ENCODE measurements around the gene GGN. TPM values are rescaled to one million over a fixed set of nuclear protein-coding genes. Genes with fewer than 3 reads are reported as not detected.
A peak's percentile ranks its signal among the peaks of the same experiment; 100 is the strongest.
"Not testable (repeated sequence)": the region's sequence is repeated elsewhere in the genome, so short reads cannot be mapped to it uniquely, and the experiment has no call there.

GGN gene, protein sequence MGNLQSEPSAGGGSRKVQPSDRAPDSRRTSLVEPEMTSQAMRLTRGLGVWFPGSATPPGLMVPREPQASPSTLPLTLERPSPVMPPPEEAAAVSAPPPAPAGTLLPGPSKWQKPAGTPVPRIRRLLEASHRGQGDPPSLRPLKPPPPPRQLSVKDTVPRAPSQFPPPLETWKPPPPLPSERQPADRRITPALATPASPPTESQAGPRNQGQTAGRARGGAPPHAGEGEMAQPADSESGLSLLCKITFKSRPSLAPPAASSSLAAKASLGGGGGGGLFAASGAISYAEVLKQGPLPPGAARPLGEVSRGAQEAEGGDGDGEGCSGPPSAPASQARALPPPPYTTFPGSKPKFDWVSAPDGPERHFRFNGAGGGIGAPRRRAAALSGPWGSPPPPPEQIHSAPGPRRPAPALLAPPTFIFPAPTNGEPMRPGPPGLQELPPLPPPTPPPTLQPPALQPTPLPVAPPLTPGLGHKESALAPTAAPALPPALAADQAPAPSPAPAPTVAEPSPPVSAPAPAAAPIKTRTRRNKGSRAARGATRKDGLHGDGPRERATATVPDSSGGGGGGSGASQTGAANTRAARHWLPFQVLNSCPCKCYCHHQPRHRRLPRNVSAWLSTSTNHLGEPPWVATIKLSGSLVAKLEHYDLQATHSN
- total RNA-seq (2014; rRNA removed; shearing (Covaris generic)) = not detected in 2 replicates

DNA sequence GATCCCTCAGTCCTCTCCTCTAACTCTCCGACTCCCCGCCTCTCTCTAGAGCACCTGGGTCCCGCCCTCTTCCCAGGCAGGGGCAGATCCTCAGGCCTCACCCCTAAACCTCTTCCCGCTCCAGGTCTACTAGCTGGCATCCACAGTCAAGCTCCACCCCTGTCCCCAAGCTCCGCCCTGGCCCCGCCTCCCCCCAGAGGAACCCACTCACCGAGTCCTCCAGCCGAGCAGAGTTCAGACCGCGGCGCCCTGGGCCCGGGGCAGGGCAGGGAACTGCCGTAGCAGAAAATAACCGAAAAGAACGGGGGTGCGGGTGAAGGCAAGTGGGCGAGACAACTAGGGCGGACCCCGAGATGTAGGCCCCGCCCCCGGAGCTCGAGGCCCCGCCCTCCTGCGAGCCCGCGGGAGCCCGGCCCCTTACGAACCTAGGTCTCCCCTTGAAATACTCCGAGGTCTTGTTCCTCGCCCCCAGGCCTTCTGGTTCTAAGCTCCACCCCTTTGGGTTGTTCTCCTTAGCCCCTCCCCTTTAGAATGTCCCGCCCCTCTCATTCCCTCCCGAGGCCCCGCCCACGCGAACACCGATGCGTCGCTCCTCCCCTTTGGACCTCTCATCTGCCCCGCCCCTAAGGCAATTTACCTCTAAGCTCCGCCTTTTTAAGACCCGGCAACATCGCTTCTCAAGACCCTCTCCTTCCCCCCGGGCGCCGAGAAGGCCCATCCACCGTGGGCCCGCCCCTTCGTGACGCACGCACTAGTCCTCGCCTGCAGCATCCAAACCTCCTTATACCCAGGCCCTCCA, at the start of gene GGN:
Gene GGN (minus strand): TSS at position 485 of the 799 bp plus-strand sequence. CDS start 773 bp downstream, outside the sequence.
- peak; percentile 92 for DNase-seq (ENCODE audit: low read depth)

DNA sequence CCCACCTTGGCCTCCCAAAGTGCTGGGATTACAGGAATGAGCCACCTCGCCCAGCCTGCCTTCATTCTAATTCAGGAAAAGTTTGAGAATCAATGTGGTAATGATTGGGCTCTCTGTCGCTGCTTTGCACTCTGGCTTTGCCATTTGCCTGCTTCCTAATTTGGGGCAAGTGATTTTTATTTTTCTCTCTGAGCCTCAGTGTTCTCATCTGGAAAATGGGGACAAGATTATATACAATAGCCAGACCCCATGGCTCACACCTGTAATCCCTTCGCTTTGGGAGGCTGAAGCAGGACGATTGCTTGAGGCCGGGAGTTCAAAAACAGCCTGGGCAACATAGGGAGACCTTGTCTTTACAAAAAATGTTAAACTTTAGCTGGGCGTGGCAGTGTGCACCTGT, 49.5 kb upstream of the GGN start:
- DNase-seq (ENCODE audit: low read depth) = no peak

DNA sequence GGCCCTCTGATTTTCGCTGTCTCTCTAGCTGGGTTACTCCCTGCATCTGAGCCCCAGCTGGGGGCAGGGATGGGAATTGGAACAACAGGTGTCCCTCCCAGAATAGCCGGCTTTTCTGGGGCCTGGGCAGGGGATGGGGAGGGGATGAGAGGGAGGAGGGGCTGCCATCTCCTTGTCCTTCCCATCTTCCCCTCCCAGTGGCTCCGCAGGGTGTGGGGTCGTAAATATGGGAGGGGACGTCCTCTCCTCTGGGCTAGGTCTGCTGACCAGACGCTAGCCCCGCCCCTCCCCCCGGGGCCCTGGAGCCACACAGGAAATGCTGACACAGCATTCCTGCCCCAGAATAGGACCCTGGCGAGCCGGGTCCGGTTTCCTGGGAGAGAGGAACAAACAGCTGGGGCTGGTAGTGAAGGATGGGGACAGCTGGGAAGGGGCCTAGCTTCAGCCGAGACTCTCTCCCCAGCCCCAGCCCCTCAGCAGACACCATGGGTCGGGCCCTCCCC, 46.8 kb upstream of the GGN start:
- DNase-seq (ENCODE audit: low read depth) = no peak

DNA sequence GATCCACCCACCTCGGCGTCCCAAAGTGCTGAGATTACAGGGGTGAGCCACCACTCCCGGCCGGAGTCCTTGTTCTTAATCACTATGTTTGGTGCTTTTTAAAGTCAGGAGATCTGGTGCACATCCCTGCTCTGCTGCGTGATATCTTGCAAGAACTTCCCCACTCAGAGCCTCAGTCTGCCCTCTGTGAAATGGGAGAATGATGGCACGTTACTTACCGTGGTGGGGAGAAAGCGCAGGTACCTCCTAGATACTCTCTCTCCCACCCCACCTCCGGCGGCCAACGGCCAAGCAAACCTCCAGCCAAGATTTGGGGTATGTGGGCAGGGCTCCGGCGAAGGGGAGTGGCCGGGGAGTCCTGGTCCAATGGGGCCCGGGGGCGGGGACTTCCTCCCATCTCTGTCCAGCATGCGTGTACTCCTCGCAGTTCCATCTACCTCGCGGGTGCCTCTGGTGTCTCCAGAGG, 45.5 kb upstream of the GGN start, which contains the start of gene RYR1:
Gene RYR1 (plus strand): TSS at position 424 of the 466 bp plus-strand sequence. CDS start 139 bp downstream, outside the sequence.
- DNase-seq (ENCODE audit: low read depth) = peak; percentile 77

DNA sequence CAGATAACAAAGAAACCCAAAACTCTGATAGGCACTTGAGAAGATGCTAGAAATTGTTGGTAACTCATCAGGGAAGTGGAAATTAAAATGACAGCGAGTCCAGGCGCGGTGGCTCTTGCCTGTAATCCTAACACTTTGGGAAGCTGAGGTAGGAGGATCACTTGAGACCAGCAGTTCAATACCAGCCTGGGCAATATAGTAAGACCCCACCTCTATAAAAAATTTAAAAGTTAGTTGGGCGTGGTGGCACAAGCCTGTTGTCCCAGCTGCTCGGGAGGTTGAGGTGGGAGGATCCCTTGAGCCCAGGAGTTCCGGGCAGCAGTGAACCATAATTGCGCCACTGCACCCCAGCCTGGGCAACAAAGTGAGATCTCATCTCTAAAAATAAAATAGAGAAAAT, 43.1 kb upstream of the GGN start:
- DNase-seq (ENCODE audit: low read depth) = no peak

DNA sequence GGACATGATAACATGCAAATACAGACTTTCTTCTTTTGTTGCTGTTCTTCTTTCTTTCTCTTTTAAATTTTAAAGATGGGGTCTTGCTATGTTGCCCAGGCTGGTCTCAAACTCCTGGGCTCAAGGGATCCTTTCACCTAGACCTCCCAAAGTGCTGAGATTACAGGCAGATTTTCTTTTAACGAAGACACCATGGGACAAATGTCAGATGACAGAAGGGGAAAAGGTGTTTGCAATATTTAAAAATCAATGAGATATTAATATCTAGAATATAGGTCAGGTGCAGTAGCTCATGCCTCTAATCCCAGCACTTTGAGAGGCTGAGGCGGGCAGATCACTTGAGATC, 42.0 kb upstream of the GGN start:
- DNase-seq (ENCODE audit: low read depth) = no peak

DNA sequence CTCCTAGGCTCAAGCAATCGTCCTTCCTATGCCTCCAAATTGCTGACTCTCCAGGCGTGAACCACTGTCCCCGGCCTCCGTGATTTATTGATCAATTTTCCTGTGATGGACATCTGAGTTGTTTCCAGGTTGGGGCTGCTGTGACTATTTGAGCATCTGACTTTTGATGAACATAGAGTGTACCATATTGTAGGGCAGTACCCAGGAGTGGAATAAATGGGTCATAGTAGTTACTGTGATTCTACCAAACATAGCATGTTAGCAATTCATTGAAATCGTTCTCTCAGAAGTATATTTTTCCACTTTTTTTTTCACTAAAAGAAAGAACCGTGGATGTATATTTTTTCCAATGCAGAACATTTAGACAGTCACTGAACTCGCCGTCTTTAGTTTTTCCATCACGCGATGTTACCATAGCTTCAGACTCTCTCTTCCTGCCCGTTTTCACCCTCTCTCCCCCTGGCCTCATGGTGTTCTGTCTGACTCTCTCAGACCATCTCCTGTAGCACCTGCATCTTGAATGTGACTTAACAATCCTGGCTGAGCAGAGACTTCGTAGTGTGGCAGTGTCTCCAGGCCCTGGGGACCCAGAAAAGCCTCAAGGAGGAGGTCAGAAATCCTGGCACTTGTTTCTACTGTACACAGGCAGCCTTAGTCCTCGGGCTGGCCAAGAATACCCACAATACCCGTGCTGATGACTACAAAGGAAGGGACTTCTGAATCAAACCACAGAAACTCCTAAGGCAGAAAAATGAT, 41.4 kb upstream of the GGN start:
- DNase-seq (ENCODE audit: low read depth) = no peak

DNA sequence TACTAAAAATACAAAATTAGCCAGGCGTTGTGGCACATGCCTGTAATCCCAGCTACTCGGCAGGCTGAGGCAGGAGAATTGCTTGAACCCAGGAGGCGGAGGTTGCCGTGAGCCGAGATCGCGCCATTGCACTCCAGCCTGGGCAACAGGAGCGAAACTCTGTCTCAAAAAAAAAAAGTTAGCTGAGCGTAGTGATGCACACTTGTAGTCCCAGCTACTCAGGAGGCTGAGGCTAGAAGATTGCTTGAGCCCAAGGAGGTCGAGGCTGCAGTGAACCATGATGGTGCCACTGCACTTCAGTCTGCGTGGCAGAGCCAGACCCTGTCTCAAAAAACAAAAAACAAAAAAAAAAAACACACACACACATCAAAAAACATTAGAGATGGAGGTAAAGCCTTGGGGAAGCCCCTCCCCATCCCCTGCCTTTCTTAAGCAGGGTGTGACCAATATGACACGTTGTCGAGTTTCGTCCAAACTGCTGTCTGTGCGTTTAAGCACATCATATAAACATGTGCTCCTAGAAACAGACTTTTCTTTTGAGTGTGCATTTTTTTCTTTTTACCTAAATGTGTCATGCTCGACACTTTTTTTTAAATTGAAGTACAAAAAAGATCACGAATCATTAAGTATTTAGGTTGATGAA, 39.3 kb upstream of the GGN start:
- not testable (repeated sequence) for DNase-seq (ENCODE audit: low read depth)

DNA sequence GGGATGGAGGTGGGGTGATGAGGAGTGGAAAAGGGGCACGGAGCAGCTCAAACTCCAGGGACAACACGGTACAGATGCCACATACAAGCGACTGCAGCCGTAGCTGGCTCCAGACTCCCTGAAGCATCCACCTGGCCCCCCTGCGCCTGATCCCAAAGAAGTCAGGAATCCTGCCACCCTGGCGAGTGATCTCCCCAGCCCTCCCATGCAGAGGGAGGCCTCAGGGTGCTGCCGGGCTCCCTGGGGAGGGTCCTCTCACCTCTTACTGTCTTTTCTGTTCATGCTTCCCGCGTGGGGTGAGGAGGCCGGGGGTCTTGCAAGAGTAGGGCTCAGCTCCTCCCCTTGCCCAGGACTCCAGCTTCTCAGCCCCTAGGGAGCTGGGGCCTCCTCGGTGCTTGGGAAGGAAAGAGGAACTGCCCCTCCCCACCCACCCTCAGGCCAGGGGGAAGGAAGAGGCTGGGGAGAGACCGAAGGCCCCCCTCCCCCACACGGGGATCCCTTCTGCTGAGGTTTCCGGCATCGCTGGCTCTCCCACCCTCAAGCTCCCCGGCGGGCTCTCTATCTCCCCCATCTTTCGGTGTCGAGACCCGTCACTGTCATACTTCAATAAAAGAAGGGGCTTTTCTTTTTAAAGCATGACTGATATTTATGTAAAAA, 38.1 kb upstream of the GGN start, which contains the start of gene RASGRP4:
Gene RASGRP4 (minus strand): TSS at position 410 of the 657 bp plus-strand sequence. CDS start 128 bp downstream, at position 282.
- DNase-seq (ENCODE audit: low read depth) = no peak

DNA sequence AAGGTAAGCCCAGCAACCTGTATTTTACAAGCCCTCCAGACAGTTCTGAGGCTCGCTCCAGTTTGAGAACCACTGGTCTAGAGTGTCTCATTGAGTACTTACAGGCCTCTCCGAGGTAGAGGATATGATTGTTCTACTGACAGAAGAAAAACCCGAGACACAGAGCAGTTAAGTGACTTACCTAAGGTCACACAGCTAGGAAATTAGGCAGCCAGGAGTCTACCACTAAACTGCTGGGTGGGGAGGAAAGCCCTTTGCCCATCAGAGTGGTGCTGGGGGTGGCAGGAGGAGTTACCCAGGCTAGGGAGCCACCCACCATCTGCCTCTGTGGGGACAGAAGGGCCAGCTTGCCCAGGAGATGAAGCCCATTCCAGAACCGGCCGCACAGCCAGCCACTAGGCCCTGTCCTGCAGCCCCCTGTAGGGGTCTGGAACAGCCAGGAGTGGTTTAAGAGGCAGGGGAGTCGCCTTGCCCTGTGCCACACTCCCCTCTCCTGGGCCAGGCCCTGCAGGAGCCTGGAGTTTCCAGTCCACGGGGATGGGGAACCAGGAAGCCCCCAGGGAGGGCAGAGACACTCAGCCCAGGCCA, 37.5 kb upstream of the GGN start:
- DNase-seq (ENCODE audit: low read depth) = no peak

DNA sequence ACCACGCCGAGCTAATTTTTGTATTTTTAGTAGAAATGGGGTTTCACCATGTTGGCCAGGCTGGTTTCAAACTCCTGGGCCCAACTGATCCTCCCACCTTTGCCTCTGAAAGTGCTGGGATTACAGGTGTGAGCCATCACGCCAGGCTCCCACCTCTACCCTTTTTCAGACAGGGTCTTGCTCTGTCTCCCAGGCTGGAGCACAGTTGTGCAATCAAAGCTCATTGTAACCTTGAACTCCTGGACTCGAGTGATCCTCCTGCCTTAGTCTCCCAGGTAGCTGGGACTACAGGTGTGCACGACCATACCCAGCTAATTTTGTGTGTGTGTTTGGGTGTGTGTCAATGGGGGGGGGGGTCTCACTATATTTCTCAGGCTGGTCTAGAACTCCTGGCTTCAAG, 36.4 kb upstream of the GGN start:
- DNase-seq (ENCODE audit: low read depth) = no peak

DNA sequence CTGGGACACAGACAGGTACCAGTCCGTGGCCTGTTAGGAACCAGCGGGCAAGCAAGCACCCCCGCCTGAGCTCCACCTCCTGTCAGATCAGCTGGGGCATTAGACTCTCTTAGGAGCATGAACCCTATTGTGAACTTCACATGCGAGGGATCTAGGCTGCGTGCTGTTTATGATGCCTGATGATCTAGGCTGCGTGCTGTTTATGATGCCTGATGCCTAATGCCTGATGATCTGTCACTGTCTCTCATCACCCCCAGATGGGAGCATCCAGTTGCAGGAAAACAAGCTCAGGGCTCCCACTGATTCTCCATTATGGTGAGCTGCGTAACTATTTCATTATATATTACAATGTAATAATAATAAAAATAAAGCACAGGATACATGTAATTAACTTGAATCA, 34.6 kb upstream of the GGN start:
- DNase-seq (ENCODE audit: low read depth) = no peak

DNA sequence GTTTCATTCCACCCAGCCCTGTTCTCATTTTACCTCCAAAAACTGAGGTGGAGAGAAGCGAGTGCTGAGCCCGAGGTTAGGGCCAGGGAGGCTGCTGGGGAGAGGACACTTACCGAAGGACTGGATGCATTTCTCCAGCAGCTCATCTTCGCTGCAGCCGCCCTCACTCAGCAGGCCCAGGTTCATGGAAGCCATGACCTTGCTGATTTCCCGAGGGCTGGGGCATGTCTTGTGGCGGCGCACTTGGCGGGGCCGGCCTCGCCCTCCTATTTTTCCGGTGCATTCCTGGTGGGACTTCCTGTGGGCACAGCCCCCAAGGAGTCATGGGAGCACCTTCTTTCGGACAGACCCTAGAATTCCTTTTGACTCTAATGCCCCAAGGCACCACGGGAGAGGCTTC, 34.0 kb upstream of the GGN start:
- no peak for DNase-seq (ENCODE audit: low read depth)

DNA sequence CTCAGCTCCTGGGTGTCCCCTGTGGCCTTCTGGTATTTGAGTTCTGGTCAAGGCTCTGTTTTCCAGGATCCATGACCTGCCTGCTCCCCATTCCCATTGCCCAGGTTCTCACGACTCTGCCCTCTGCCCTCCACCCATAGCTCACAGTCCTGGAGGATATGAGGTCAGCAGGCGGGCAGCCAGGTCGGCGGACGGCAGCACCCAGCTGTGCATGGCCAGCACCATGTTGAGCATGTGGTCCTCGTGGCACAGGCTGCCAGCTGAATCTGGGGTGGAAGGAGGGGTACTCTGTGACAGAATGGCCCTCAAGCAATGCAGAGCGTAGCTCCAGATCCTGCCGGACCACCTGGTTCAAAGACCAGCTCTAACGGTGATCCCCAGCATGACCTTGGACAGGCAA, 33.1 kb upstream of the GGN start:
- DNase-seq (ENCODE audit: low read depth) = no peak

DNA sequence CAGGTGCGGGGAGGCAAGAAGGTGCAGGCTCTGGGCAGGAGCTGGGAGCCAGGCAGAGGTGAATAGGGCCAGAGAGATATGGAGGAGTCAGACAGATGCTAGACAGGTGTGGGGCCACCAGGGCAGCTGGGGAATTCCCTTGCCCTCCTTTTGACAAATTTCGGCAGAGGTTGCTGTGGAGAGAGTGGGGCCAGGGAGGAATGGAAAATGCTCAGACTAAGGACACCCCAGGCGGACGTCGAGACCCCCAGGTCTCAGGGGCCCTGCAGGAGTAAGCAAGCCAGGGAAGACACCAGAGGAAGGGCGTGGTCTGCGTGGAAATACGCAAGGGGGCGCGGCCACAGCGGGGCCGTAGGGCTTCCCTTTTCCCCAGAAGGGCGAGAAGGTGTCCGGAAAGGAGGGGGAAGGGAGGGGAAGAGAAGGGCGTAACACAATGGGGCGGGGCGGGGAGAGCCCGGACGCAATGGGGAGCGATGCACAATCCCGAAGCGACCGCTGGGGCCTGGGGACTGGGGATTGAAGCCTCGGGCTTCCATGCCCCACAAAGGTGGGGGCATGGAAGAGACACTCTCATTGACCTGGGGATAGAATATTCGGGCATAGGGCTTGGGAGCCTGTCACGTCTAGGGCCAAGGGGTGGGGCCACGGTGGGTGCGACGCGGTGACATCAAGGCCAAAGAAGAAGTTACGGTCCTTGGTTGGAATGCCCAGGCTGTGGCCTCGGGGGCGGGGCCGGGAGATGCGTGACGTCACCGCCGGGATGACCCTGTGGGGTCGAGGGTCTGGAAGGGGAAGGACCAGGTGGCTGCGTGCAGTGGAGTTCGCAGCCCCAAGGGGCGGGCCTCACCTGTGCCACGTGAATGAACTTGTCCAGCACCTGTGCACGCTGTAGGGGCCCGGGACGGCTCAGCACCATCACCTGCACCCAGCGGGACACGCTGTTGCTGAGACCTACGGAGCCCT, 30.0 kb upstream of the GGN start:
- DNase-seq (ENCODE audit: low read depth) = peak; percentile 61

DNA sequence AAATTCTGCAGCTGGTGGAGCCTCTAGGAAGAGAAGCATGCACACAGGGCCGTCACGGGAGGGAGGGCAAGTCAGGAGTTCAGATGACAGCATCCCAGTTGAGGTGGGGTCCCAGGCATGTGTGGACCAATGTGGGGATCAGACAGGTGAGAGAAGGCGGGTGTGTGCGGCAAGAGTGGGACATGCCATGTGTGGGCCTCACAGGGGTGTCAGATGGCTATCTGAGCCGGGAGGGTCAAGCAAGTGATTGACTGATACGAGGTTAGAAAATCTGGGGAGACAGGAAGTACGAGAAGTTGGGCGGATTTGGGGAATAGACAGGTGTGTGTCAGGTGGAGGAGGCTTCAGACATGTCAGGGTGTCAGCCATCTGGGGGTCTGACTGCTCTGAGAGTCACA, 29.3 kb upstream of the GGN start:
- no peak for DNase-seq (ENCODE audit: low read depth)

DNA sequence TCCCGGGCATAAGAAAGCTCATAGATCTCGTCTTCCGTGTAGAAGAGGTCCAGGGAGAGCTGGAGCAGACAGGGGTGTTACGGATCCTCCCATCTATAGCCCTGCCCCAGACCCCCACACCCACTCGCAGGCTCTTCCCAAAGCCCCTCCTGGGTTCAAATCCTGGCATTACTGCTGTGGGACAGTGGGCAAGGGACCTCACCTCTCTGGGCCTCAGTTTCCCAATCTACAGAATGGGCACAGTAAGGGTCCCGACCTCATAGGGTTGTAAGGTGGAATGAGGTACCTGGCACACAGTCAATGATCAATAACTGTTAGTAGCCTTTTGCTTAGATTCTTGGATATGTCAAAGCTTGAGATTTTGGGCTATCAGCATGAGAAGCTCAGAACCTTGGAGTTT, 25.6 kb upstream of the GGN start:
- DNase-seq (ENCODE audit: low read depth) = no peak

DNA sequence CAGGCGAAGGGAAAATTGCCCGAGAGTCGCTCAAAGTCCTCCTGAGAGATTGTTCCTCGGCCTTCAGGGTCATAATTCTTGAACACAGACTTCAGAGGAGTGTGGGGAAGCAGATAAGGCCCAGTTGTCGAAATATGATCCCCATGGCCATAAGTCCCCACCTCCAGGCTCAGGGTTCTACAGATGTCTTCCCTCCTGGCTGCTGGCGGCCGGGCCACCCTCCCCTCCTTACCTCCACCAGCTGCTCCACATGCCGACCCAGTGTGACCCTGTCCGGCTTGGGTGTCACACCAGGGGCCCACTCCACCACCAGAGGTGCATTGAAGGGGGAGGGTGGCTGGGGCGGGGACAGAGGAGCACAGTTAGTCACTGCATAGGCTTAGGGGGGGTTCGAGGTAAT, 25.1 kb upstream of the GGN start:
- no peak for DNase-seq (ENCODE audit: low read depth)

DNA sequence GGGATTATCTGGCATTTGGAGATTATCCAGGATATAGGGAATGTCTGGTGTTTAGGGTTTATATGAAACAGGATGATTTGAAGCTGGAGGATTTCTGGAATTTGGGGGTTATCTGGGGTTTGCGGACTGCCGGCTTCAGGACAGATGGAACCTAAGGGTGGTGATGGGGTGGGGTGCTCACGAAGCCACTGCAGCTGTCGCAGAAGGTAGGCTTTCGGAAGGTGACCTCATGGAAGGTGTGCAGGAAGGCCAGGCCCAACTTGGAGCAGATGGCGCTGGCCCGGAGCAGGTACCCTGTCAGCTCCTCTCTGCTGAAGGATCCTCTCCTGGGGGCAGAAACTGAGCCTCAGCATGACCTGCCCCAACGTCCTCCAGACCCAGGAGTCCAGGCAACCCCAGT, 24.7 kb upstream of the GGN start:
- DNase-seq (ENCODE audit: low read depth) = no peak
